H1 (cell line): ENCODE data around the gene KPNA3. TPM values are rescaled to one million over a fixed set of nuclear protein-coding genes. Genes with fewer than 3 reads are reported as not detected.

Experiments used
- CTCF ChIA-PET: fragments of 300-600 bp; sonication (Branson Sonifier 250); formaldehyde crosslinking; loops from one replicate; lab custom pipeline; 2021; ENCODE audit not compliant: partially characterized antibody; lab: Charles Lee
- POLR2A ChIA-PET: fragments of 300-600 bp; sonication (Branson Sonifier 250); formaldehyde crosslinking; loops from one replicate; lab custom pipeline; 2021; ENCODE audit warnings: inconsistent platforms; ENCODE audit not compliant: partially characterized antibody; lab: Charles Lee
- DNase-seq, 2 experiments: peaks; one replicate each; pipeline versions ENCODE4 v3.0.0 to v3.0.0-alpha.2; 2010 to 2022; ENCODE audit warnings: low spot score in 2 of 2, low read depth in 1 of 2, mixed read lengths in 1 of 2
- FAIRE-seq: peaks from 2 replicates; lab custom pipeline; 2011; peaks lifted over from hg19 to GRCh38; lab: Jason Lieb, UNC
- H2AFZ ChIP-seq: 2 replicates; pipeline ENCODE4 v1.8.1; 2012; ENCODE audit warnings: low read length, inconsistent platforms
- H2AK5ac ChIP-seq: 2 replicates; pipeline ENCODE4 v1.6.1; 2013; ENCODE audit warnings: low read depth, low read length
- H2BK120ac ChIP-seq: replicated peaks from 2 replicates; pipeline ENCODE3; 2013; ENCODE audit warnings: low read depth, low read length, inconsistent platforms
- H2BK12ac ChIP-seq: 2 replicates; pipeline ENCODE4 v1.6.1; 2013; ENCODE audit warnings: low read depth, low read length
- H2BK15ac ChIP-seq: 2 replicates; pipeline ENCODE4 v1.6.1; 2013; ENCODE audit warnings: low read length
- H2BK20ac ChIP-seq: 2 replicates; pipeline ENCODE4 v1.6.1; 2013; ENCODE audit warnings: low read length
- H2BK5ac ChIP-seq: 2 replicates; pipeline ENCODE4 v1.6.1; 2013; ENCODE audit warnings: low read depth, low read length
- H3K14ac ChIP-seq: 2 replicates; pipeline ENCODE4 v1.6.1; 2013; ENCODE audit warnings: inconsistent platforms; ENCODE audit not compliant: insufficient read length
- H3K18ac ChIP-seq: 2 replicates; pipeline ENCODE4 v1.6.1; 2013; ENCODE audit warnings: low read length; ENCODE audit errors: extremely low read depth
- H3K23ac ChIP-seq: 2 replicates; pipeline ENCODE4 v1.6.1; 2013; ENCODE audit warnings: inconsistent platforms; ENCODE audit not compliant: insufficient read length
- H3K23me2 ChIP-seq: 2 replicates; pipeline ENCODE4 v1.6.1; 2013; ENCODE audit warnings: low read depth, low read length
- H3K27ac ChIP-seq: 2 replicates; pipeline ENCODE4 v1.6.1; 2011; ENCODE audit warnings: low read depth, low read length, inconsistent platforms
- H3K27me3 ChIP-seq, 4 experiments: replicated peaks in 1 of 4; 1 replicate in 1 of 4; 2 replicates in 3 of 4; pipeline versions ENCODE4 v1.6.1 to v1.8.1; 2011 to 2013; ENCODE audit warnings: low read length in 3 of 4, mild to moderate bottlenecking in 3 of 4, inconsistent platforms in 2 of 4, mixed read lengths in 2 of 4, moderate library complexity in 1 of 4; ENCODE audit not compliant: control insufficient read depth in 3 of 4, insufficient read depth in 3 of 4; ENCODE audit errors: extremely low read depth in 1 of 4
- H3K36me3 ChIP-seq, 4 experiments: 2 replicates each; pipeline versions ENCODE4 v1.6.1 to v1.8.1; 2011 to 2013; ENCODE audit warnings: mild to moderate bottlenecking in 4 of 4, low read length in 3 of 4, moderate library complexity in 2 of 4, control low read depth in 1 of 4, inconsistent platforms in 1 of 4; ENCODE audit not compliant: insufficient read depth in 4 of 4, control insufficient read depth in 2 of 4
- H3K4ac ChIP-seq: replicated peaks from 2 replicates; pipeline ENCODE3; 2013; ENCODE audit warnings: low read length, low read depth, mixed read lengths, inconsistent platforms; ENCODE audit not compliant: insufficient read length
- H3K4me1 ChIP-seq, 4 experiments: replicated peaks in 1 of 4; 1 replicate in 1 of 4; 2 replicates in 3 of 4; pipeline versions ENCODE4 v1.6.1 to v1.8.1; 2011 to 2013; ENCODE audit warnings: low read length in 3 of 4, inconsistent platforms in 2 of 4, mixed read lengths in 1 of 4; ENCODE audit not compliant: insufficient read depth in 4 of 4, control insufficient read depth in 3 of 4
- H3K4me2 ChIP-seq, 2 experiments: 2 replicates each; pipeline versions ENCODE4 v1.6.1 to v1.8.1; 2011 to 2013; ENCODE audit warnings: low read depth in 2 of 2, low read length in 2 of 2, control low read depth in 1 of 2, inconsistent platforms in 1 of 2, mild to moderate bottlenecking in 1 of 2; ENCODE audit not compliant: insufficient read depth in 1 of 2
- H3K4me3 ChIP-seq, 4 experiments: fragments of 200-600, 300-600 bp in 1 of 4; sonication (generic), shearing (Covaris generic), sonication (Bioruptor Twin) in 1 of 4; 2 replicates each; pipeline versions ENCODE4 v1.5.1 to v1.8.1; 2011 to 2016; ENCODE audit warnings: low read length in 4 of 4, low read depth in 3 of 4, control low read depth in 2 of 4, inconsistent platforms in 2 of 4, mild to moderate bottlenecking in 2 of 4, mixed read lengths in 1 of 4, moderate library complexity in 1 of 4; ENCODE audit not compliant: insufficient read depth in 2 of 4; ENCODE audit errors: extremely low read depth in 1 of 4
- H3K56ac ChIP-seq: replicated peaks from 2 replicates; pipeline ENCODE3; 2013; ENCODE audit warnings: low read depth, mild to moderate bottlenecking, mixed read lengths, low read length, inconsistent platforms; ENCODE audit not compliant: insufficient read length
- H3K79me1 ChIP-seq: 2 replicates; pipeline ENCODE4 v1.6.1; 2013; ENCODE audit warnings: low read depth, low read length, control low read depth
- H3K79me2 ChIP-seq, 2 experiments: 2 replicates each; pipeline versions ENCODE4 v1.6.1 to v1.8.1; 2012 to 2013; ENCODE audit warnings: low read length in 2 of 2, mild to moderate bottlenecking in 2 of 2, inconsistent platforms in 1 of 2; ENCODE audit not compliant: insufficient read depth in 2 of 2, control insufficient read depth in 1 of 2
- H3K9ac ChIP-seq, 4 experiments: replicated peaks in 1 of 4; 1 replicate in 1 of 4; 2 replicates in 3 of 4; pipeline versions ENCODE4 v1.6.1 to v1.8.1; 2011 to 2013; ENCODE audit warnings: low read depth in 3 of 4, low read length in 3 of 4, control low read depth in 2 of 4, mild to moderate bottlenecking in 2 of 4, moderate library complexity in 2 of 4, inconsistent platforms in 1 of 4; ENCODE audit errors: extremely low read depth in 1 of 4
- H3K9me3 ChIP-seq, 2 experiments: 2 replicates each; pipeline versions ENCODE4 v1.6.1 to v1.8.1; 2012 to 2013; ENCODE audit warnings: mild to moderate bottlenecking in 2 of 2, moderate library complexity in 2 of 2, control low read depth in 1 of 2, inconsistent platforms in 1 of 2, low read depth in 1 of 2, low read length in 1 of 2, mixed read lengths in 1 of 2; ENCODE audit not compliant: insufficient read depth in 2 of 2
- H4K20me1 ChIP-seq, 2 experiments: replicated peaks in 1 of 2; 2 replicates each; pipeline versions ENCODE3 to v1.8.1; 2011 to 2013; ENCODE audit warnings: inconsistent platforms in 2 of 2, low read length in 2 of 2, mild to moderate bottlenecking in 1 of 2; ENCODE audit not compliant: insufficient read depth in 2 of 2, control insufficient read depth in 1 of 2
- H4K5ac ChIP-seq: 2 replicates; pipeline ENCODE4 v1.6.1; 2013; ENCODE audit warnings: low read length, low read depth, mixed read lengths, inconsistent platforms; ENCODE audit not compliant: insufficient read length
- H4K8ac ChIP-seq: 2 replicates; pipeline ENCODE4 v1.8.0; 2013; ENCODE audit warnings: mild to moderate bottlenecking, moderate library complexity, low read length, inconsistent platforms; ENCODE audit not compliant: insufficient read depth; ENCODE audit errors: extremely low read depth
- H4K91ac ChIP-seq: replicated peaks from 2 replicates; pipeline ENCODE3; 2013; ENCODE audit warnings: low read length, mixed read lengths, inconsistent platforms; ENCODE audit not compliant: insufficient read length
- EGR1 ChIP-seq: IDR thresholded peaks from 2 replicates; pipeline ENCODE4 v1.6.1; 2011; ENCODE audit warnings: low read depth, low read length, borderline replicate concordance
- GABPA ChIP-seq: IDR thresholded peaks from 2 replicates; pipeline ENCODE4 v1.6.1; 2011; ENCODE audit warnings: mild to moderate bottlenecking, low read length, moderate library complexity, borderline replicate concordance; ENCODE audit not compliant: insufficient read depth
- HDAC6 ChIP-seq: IDR thresholded peaks from one replicate; pipeline ENCODE4 v1.7.1; 2012; ENCODE audit warnings: low read depth, mild to moderate bottlenecking, inconsistent platforms, low read length, moderate library complexity
- JUN ChIP-seq: IDR thresholded peaks from 2 replicates; pipeline ENCODE4 v1.6.1; 2011; ENCODE audit warnings: low read depth, mild to moderate bottlenecking, improper control_type of control experiment, low read length
- POLR2A ChIP-seq, 2 experiments: IDR thresholded peaks; 1 replicate in 1 of 2; 2 replicates in 1 of 2; pipeline ENCODE4 v1.6.1; 2011; ENCODE audit warnings: low read depth in 2 of 2, low read length in 2 of 2, mild to moderate bottlenecking in 2 of 2; ENCODE audit errors: control extremely low read depth in 1 of 2
- RBBP5 ChIP-seq: IDR thresholded peaks from 2 replicates; pipeline ENCODE4 v1.7.1; 2012; ENCODE audit warnings: low read depth, mild to moderate bottlenecking, inconsistent platforms, low read length, moderate library complexity, borderline replicate concordance
- SAP30 ChIP-seq: fragments of 300-600 bp; sonication (generic); IDR thresholded peaks from 2 replicates; pipeline ENCODE4 v1.7.1; 2012; ENCODE audit warnings: low read length, moderate library complexity, mild to moderate bottlenecking, inconsistent platforms; ENCODE audit not compliant: insufficient read depth, insufficient replicate concordance
- polyA plus RNA-seq, 7 experiments: library from polyadenylated mRNA; depleted of rRNA in 3 of 7; stranded (reverse) in 5 of 7; unstranded in 2 of 7; fragments of >200 nt in 5 of 7; fragments of 200-250 nt in 2 of 7; gene quantifications; 1 replicate in 5 of 7; 2 replicates in 1 of 7; 4 replicates in 1 of 7; pipeline versions ENCODE4 v1.2.1 to v1.2.3, GENCODE V29; 2011 to 2013; ENCODE audit warnings: missing spikeins in 2 of 7, mixed read lengths in 2 of 7
- total RNA-seq: library from RNA; stranded (reverse); fragmentation: NEBNext Ultra II Directional; extraction: Animal tissue kit (Norgen Biotek cat#: 25700); gene quantifications from 2 replicates; pipeline ENCODE4 v1.2.1, GENCODE V29; 2021

The KPNA3 gene
- total and polyA plus RNA-seq, 2 of the 8 experiments (the other 6 are each of a cell fraction or from before 2014, with no cell fraction given) = 21.4 to 63.2 TPM

DNA sequence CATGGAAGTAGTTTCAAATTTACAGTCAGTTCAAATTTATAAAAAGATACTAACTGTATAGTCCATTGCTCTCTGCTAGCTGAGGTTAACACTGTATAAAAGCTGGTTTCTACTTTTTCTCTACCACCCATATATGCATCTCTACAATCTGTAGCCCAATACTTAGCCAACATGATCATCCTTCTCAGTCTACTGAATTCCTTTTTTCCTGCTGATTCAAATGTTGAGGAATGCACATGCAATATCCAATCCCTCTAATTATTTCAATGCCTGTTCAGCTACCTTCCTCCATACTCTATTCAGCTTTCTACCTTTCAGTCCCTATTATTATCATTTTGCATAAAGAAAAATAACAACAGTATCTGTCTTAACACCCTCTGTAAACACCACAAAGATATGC lies 15.6 kb downstream of the KPNA3 start:
- H4K20me1 ChIP-seq = peaks cover 5 to 12% of the 10 kb centered on the region in 2 experiments
- no peak overlapping the region for H4K8ac ChIP-seq
- H3K4ac ChIP-seq = no peak overlapping the region
- no peaks in the 10 kb centered on the region for H3K27me3 ChIP-seq
- H3K4me1 ChIP-seq = no peaks in the 10 kb centered on the region
- H3K18ac ChIP-seq = no peak overlapping the region
- H3K79me2 ChIP-seq = peaks cover 6 to 97% of the 10 kb centered on the region in 2 experiments
- no peak overlapping the region for H2BK15ac ChIP-seq
- DNase-seq (no peak), FAIRE-seq (no peak)
- POLR2A ChIA-PET = interaction anchor here (1.2 to 3.1 kb wide), 2 partner anchors 15 to 85 kb away, joined by 3 to 10 read pairs; partner anchors contain the start of genes EBPL and KPNA3
- H2BK120ac ChIP-seq = no peak overlapping the region
- H3K4me2 ChIP-seq = no peak overlapping the region
- H2BK20ac ChIP-seq = no peak overlapping the region
- no peak for TF ChIP-seq HDAC6
- no peak for TF ChIP-seq SAP30
- no peak for TF ChIP-seq RBBP5
- no peak for TF ChIP-seq GABPA
- TF ChIP-seq JUN = no peak
- no peak for TF ChIP-seq EGR1
- no peak for TF ChIP-seq POLR2A (IDR thresholded peaks at IDR 0.05; ENCODE audit: control extremely low read depth in 1 of 2, low read depth in 2 of 2, low read length in 2 of 2)
- no peaks in the 10 kb centered on the region for H3K36me3 ChIP-seq
- H3K9me3 ChIP-seq = no peaks in the 10 kb centered on the region
- H2AFZ ChIP-seq = no peak overlapping the region
- no peak overlapping the region for H3K27ac ChIP-seq
- no peak overlapping the region for H2AK5ac ChIP-seq
- no peaks in the 10 kb centered on the region for H3K23me2 ChIP-seq
- no peak overlapping the region for H3K4me3 ChIP-seq
- CTCF ChIA-PET = no interaction called here
- no peak overlapping the region for H3K23ac ChIP-seq
- no peak overlapping the region for H3K56ac ChIP-seq
- peaks cover 6% of the 10 kb centered on the region; the same call in 1 of the 2 replicates for H3K79me1 ChIP-seq
- no peak overlapping the region for H2BK12ac ChIP-seq
- H3K9ac ChIP-seq = no peak overlapping the region
- H3K14ac ChIP-seq = no peak overlapping the region
- no peak overlapping the region for H4K5ac ChIP-seq
- no peak overlapping the region for H4K91ac ChIP-seq
- H2BK5ac ChIP-seq = no peak overlapping the region
